ENCODE results near the gene NUPR2.
"Not testable (repeated sequence)": the region's sequence is repeated elsewhere in the genome, so short reads cannot be mapped to it uniquely, and the experiment has no call there.

Gene NUPR2

GRCh38 chr7:56086761-56087160 lies 29.5 kb downstream of the NUPR2 start:
- no peak for DNase-seq (ENCODE audit: low read depth)

GRCh38 chr7:56083150-56083785 lies 32.9 kb downstream of the NUPR2 start:
- DNase-seq (ENCODE audit: low read depth) = no peak

DNA sequence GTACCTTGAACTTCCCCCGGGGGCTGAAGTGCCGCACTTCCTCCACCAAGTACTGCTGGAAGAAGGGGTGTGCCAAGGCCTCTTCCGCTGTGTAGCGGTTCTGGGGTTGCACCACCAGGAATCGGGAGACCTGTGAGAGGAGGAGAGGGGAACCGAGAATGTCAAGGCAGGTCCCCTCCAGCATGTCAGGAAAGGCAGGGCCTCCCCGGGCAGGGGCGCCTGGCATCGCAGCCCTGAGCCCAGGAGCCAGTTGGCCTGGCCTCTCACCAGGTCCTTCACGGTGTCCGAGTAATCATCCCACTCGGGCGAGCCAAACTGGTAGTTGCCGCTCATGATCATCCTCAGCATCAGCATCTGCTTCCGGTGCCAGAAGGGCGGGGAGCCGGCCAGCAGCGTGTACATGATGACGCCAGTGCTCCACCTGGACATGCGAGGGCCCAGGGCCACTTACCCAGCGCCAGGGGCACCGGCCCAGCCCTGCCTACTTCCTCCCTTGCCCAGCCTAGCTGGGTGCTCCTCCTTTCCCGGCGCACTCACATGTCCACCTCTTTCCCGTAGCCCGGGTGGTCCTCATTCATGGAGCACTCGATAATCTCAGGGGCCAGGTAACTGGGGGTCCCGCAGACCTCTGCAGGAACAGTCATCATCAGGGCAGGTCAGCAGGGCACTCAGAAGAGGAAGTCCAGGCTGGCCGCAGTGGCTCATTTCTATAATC lies 34.4 kb downstream of the NUPR2 start:
- no peak for DNase-seq (ENCODE audit: low read depth)

GRCh38 chr7:56080726-56081435 lies 35.3 kb downstream of the NUPR2 start:
- DNase-seq (ENCODE audit: low read depth) = not testable (repeated sequence)

DNA sequence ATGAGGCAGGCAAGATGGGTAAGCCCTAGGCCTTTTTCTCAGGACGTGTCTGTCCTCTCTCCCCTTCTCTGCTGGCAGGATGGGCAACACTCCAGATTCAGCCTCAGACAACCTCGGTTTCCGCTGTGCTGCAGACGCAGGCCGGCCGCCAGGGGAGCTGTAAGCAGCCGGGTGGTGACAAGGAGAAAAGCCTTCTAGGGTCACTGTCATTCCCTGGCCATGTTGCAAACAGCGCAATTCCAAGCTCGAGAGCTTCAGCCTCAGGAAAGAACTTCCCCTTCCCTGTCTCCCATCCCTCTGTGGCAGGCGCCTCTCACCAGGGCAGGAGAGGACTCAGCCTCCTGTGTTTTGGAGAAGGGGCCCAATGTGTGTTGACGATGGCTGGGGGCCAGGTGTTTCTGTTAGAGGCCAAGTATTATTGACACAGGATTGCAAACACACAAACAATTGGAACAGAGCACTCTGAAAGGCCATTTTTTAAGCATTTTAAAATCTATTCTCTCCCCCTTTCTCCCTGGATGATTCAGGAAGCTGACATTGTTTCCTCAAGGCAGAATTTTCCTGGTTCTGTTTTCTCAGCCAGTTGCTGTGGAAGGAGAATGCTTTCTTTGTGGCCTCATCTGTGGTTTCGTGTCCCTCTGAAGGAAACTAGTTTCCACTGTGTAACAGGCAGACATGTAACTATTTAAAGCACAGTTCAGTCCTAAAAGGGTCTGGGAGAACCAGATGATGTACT lies 36.6 kb downstream of the NUPR2 start:
- DNase-seq (ENCODE audit: low read depth) = no peak

DNA sequence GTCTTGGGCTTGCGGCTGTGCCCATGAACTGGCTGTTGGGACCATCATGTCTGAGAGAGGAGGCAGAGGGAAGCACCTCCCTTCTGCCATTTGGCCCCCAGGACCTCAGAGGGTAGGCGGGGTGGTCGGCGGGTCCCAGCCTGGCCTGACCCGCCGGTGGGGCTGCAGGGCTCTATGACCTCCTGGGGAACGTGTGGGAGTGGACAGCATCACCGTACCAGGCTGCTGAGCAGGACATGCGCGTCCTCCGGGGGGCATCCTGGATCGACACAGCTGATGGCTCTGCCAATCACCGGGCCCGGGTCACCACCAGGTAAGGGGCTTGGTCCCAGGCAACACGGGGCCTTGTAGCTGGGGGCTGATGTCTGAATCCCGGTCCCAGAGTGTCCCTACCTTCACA lies 38.0 kb downstream of the NUPR2 start:
- no peak for DNase-seq (ENCODE audit: low read depth)

DNA sequence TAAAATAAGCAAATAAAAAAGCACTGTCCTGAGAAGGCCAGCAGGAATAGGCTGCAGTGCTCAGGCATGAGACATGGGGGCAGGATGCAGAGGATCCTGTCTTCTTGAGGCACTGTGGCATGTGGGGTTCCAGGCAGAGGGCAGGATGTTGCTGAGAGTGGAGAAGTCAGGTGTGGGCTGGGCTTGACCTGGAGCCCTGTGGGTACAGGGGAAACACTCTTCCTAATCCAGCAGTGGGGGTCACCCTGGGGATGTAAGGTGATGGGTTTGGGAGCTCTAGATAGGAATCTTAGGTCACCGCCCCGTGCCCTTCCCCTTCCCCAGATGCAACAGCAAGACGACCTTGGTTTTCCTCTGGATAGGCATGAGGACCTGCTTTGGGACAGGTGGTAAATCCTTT lies 38.5 kb downstream of the NUPR2 start:
- DNase-seq (ENCODE audit: low read depth) = no peak

GRCh38 chr7:56074371-56074791 lies 41.8 kb downstream of the NUPR2 start:
- DNase-seq (ENCODE audit: low read depth) = peak; percentile 39

DNA sequence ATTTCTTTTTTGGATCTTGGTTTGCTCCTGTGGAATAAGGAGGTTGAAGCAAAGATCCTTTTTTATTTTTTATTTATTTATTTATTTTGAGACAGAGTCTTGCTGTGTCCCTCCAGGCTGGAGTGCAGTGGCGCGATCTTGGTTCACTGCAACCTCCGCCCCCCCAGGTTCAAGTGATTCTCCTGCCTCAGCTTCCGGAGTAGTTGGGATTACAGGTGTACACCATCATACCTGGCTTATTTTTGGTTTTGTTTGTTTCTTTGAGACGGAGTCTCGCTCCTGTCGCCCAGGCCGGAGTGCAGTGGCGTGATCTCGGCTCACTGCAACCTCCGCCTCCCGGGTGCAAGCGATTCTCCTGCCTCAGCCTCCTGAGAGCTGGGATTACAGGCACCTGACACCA lies 49.8 kb downstream of the NUPR2 start:
- not testable (repeated sequence) for DNase-seq (ENCODE audit: low read depth)

All from activated T-helper 9 cell treated with anti-CD3 and anti-CD28 coated beads, Interleukin-2, amount 50 U/mL, for 16 hours (primary cell).